ENCODE measurements around the gene NRP2.

Gene NRP2

DNA sequence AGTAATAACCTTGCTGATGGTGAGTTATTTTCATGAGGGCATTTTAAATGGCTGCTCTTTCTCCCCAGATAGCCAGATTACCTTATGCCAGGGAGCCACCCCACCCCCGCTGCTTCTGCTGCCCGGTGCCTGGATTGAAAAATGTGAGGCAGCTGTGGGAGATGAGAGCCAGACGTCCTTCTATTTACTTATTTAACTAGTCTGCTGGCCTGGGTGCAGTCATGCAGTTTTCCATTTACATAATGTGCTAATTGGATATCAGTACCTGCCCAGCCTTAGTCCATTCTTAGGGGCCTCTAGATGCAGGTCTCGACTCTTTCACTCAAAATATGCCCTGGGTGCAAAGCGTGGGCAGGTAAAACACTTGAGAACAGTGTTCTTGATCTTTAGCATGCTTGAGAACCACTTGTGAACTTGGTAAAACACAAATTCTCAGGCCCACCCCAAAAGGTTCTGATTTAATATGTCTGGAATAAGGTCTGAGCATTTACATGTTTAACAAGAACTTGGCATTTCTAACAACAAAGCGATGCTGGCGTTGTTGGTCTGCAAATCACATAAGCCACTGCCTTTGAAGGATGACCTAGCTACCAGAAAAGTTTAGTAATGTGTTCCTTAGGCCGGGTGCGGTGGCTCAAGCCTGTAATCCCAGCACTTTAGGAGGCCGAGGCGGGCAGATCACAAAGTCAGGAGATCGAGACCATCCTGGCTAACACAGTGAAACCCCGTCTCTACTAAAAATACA is 154.3 kb downstream of the NRP2 start:
- Histone ChIP-seq H3K79me2 (ENCODE audit: control insufficient read depth, insufficient read depth, low read length, unreplicated experiment) (no peaks in the 10 kb centered on the region), H3K4me3 (ENCODE audit: low read depth, low read length) (no peak overlapping the region), H3K27ac (ENCODE audit: low read depth, low read length) (no peak overlapping the region), H3K4me1 (ENCODE audit: control insufficient read depth, insufficient read depth, low read length, unreplicated experiment) (no peaks in the 10 kb centered on the region), H3K36me3 (ENCODE audit: insufficient read depth, low read length) (no peaks in the 10 kb centered on the region), H3K27me3 (ENCODE audit: insufficient read depth, low read length) (peaks cover 30% of the 10 kb centered on the region; the same call in 1 of the 2 replicates), H2AFZ (ENCODE audit: low read length, unreplicated experiment) (no peak overlapping the region)

DNA sequence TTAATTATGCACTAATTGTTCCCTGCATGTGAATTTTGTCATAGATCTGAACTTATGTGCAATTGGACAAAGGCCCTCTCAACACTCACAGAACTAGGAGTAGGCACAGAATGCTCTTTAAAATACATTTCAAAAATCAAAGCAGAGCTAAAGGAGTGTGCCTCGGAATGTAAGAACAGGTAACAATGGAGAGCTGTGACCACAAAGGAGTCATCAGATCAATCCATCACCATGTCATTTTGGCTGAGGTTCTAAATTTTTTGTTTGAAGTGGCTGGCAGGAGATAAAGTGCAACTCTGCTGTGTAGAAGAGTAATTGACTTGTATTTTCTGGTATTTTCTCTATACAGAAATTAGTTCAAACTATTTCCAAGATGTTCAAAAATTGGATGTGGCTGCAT is 155.4 kb downstream of the NRP2 start:
- no peak overlapping the region for H3K27ac ChIP-seq (ENCODE audit: low read depth, low read length)
- no peaks in the 10 kb centered on the region for H3K4me1 ChIP-seq (ENCODE audit: control insufficient read depth, insufficient read depth, low read length, unreplicated experiment)
- H3K4me3 ChIP-seq (ENCODE audit: low read depth, low read length), result no peak overlapping the region
- H2AFZ ChIP-seq (ENCODE audit: low read length, unreplicated experiment), result no peak overlapping the region
- no peaks in the 10 kb centered on the region for H3K36me3 ChIP-seq (ENCODE audit: insufficient read depth, low read length)
- H3K27me3 ChIP-seq (ENCODE audit: insufficient read depth, low read length), result peaks cover 23% of the 10 kb centered on the region; the same call in 1 of the 2 replicates
- H3K79me2 ChIP-seq (ENCODE audit: control insufficient read depth, insufficient read depth, low read length, unreplicated experiment), result no peaks in the 10 kb centered on the region

DNA sequence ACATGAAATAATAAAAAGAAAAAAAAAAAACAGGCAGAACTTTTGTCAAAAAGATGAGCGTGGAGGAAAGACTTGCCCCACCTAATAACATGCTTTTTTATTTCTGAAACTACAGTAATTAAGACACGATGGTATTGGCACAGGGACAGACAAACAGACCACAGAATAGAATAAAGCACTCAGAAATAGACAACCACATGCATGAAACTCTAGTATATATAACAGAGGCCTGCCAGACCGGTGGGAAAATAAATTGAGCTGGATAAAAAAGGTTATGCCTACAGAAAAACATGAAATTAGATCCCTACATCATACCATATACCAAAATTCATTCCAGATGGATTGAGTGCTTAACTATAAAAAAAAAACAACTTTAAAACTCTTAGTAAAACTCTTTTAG is 163.1 kb downstream of the NRP2 start:
- Histone ChIP-seq H3K79me2 (ENCODE audit: control insufficient read depth, insufficient read depth, low read length, unreplicated experiment) (no peaks in the 10 kb centered on the region), H3K27me3 (ENCODE audit: insufficient read depth, low read length) (peaks cover 21% of the 10 kb centered on the region; the same call in 1 of the 2 replicates), H3K27ac (ENCODE audit: low read depth, low read length) (no peak overlapping the region), H3K4me1 (ENCODE audit: control insufficient read depth, insufficient read depth, low read length, unreplicated experiment) (no peaks in the 10 kb centered on the region), H3K36me3 (ENCODE audit: insufficient read depth, low read length) (no peaks in the 10 kb centered on the region), H2AFZ (ENCODE audit: low read length, unreplicated experiment) (no peak overlapping the region), H3K4me3 (ENCODE audit: low read depth, low read length) (no peak overlapping the region)
